Spinal cord (tissue), 10 donors: Measurements from ENCODE around the gene NCS1. TPM values are rescaled to one million over a fixed set of nuclear protein-coding genes. Genes with fewer than 3 reads are reported as not detected.

Source experiments
- DNase-seq, 6 donors: peaks; one replicate each; pipeline versions ENCODE4 v3.0.0 to v3.0.0-alpha.2; 2013 to 2015; ENCODE audit warnings: low spot score in 6 of 6, low read depth in 4 of 6
- H3K27ac ChIP-seq: one replicate; pipeline ENCODE4 v1.5.1; 2013; ENCODE audit warnings: low read depth, low read length, control low read depth
- H3K27me3 ChIP-seq: one replicate; pipeline ENCODE4 v1.6.1; 2013; ENCODE audit warnings: low read length; ENCODE audit not compliant: control insufficient read depth, insufficient read depth
- H3K36me3 ChIP-seq: one replicate; pipeline ENCODE4 v1.6.1; 2013; ENCODE audit warnings: low read length; ENCODE audit not compliant: control insufficient read depth, insufficient read depth
- H3K4me1 ChIP-seq: one replicate; pipeline ENCODE4 v1.6.1; 2013; ENCODE audit warnings: low read length; ENCODE audit not compliant: control insufficient read depth, insufficient read depth
- H3K4me3 ChIP-seq: one replicate; pipeline ENCODE4 v1.5.1; 2013; ENCODE audit warnings: low read depth, low read length, control low read depth
- H3K9me3 ChIP-seq: one replicate; pipeline ENCODE4 v1.6.1; 2013; ENCODE audit warnings: low read length; ENCODE audit not compliant: control insufficient read depth, insufficient read depth
- WGBS: methylation state at CpG from one replicate; pipeline ENCODE4 v1.1.5; 2013; ENCODE audit warnings: missing lambda C conversion rate; ENCODE audit not compliant: insufficient coverage; 5-methylcytosine and 5-hydroxymethylcytosine counted together
- polyA plus RNA-seq, 2 donors: library from polyadenylated mRNA; unstranded; fragments of 120-200 nt; gene quantifications; one replicate each; pipeline ENCODE4 v1.2.1, GENCODE V29; 2013; ENCODE audit not compliant: insufficient read length in 2 of 2
- total RNA-seq, 2 donors: library from RNA; depleted of rRNA in 1 of 2; stranded (reverse); fragments of 120-200 nt in 1 of 2; fragments of >200 nt in 1 of 2; gene quantifications; one replicate each; pipeline versions ENCODE4 v1.2.3 to v1.2.4, GENCODE V29; 2013 to 2014
- donor health status: healthy.

The NCS1 gene
- total and polyA plus RNA-seq, 4 donors: 47.6 to 197 (median 145) TPM

DNA sequence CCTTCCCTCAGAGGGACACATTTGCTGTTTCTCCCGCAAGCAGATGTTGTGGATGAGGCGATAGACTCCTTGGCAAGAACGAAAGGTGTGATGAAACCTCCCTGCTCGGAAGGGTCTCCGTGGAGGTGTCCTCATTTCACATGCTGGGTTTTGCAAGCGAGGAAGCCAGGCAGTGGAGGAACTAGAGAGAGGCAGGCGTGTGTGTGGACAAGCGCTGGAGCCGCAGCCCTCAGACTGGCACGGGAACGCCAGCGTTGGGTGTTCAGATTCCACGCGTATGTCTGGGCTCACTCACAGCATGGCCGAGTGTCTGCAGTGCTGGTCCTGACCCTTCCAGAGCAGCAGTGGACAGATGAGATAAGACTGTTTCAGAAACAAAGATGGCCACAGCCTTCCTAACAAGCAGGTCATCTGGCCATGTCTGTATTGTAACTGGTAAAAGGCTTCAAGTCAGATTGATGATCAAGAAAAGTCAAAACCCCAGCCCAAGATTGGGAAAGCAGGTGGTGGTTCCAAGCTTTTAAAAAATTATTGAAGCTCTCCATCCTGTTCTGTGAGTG is 35.0 kb upstream of the NCS1 start:
- Histone ChIP-seq H3K27me3 (no peaks in the 10 kb centered on the region), H3K27ac (no peak overlapping the region), H3K4me3 (no peak overlapping the region), H3K9me3 (no peaks in the 10 kb centered on the region), H3K4me1 (peaks cover 27% of the 10 kb centered on the region), H3K36me3 (peaks cover 23% of the 10 kb centered on the region)
- 97% methylated on average over 14 of the region's 15 CpGs for WGBS
- DNase-seq: no peak

DNA sequence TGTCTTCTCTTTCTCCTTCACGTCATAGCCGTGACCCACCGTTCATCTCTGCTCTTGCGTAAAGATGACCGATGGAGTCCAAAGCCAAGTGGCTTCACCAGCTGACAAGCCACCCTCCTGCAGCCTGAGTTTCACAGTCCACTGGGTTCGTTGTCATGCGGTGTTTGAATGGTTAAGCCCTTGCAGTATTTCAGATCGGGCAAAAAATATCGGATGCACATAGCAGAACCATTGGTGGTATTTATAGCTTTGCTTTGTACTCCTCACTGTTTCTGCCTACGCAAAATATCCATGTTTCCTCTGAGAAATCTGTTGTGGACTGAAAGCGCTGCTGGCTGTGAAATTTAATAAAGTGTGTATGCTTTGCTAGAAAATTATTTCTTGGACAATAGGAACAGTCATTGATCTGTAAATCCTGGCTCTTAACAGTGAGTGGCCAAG is 34.5 kb upstream of the NCS1 start:
- H3K36me3 ChIP-seq: peaks cover 21% of the 10 kb centered on the region
- no peak overlapping the region for H3K4me3 ChIP-seq
- 83% methylated on average over 8 of the region's 11 CpGs for WGBS
- peak in 1 of 6 donors; percentile 72 for DNase-seq
- H3K9me3 ChIP-seq: no peaks in the 10 kb centered on the region
- H3K27ac ChIP-seq: peak overlapping the region; percentile 63
- H3K4me1 ChIP-seq: peaks cover 31% of the 10 kb centered on the region
- no peaks in the 10 kb centered on the region for H3K27me3 ChIP-seq

GRCh38 chr9:130138171-130138653 is 34.0 kb upstream of the NCS1 start:
- 22% methylated on average over 6 of the region's 10 CpGs for WGBS
- H3K27ac ChIP-seq: peak overlapping the region; percentile 67

DNA sequence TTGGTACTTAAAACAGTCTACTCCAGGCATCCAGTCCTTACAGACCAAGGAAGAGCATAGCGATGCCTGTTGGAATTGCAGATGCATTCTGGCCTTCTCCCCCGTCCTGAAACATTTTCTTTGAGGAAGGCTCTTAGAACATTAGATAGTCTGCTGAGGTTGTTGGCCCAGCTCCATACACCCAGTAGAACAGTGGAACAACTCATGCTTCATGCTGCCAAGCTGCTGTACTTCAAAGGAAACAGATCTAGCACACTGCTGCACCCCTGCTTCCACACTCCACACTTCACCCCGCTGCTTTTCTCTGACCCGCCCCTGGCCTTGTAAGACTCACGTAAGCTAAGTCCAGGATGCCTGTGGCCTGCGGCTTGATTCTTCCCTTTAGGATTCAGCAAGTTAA is 33.4 kb upstream of the NCS1 start:
- H3K27me3 ChIP-seq: no peaks in the 10 kb centered on the region
- H3K36me3 ChIP-seq: peaks cover 16% of the 10 kb centered on the region
- H3K4me3 ChIP-seq: no peak overlapping the region
- peak in 3 of 6 donors; percentile 51 to 85 (median 78) for DNase-seq
- peak overlapping the region; percentile 67 for H3K27ac ChIP-seq
- 36% methylated on average over 5 of the region's 6 CpGs for WGBS
- no peaks in the 10 kb centered on the region for H3K9me3 ChIP-seq
- H3K4me1 ChIP-seq: peaks cover 41% of the 10 kb centered on the region

More at GRCh38 chr9:130138171-130138653, 34.0 kb upstream of the NCS1 start:
- Histone ChIP-seq H3K4me3 (no peak overlapping the region), H3K36me3 (peaks cover 21% of the 10 kb centered on the region), H3K4me1 (peaks cover 35% of the 10 kb centered on the region), H3K9me3 (no peaks in the 10 kb centered on the region), H3K27me3 (no peaks in the 10 kb centered on the region)
- DNase-seq: peak in 2 of 6 donors; percentile 49 to 79

DNA sequence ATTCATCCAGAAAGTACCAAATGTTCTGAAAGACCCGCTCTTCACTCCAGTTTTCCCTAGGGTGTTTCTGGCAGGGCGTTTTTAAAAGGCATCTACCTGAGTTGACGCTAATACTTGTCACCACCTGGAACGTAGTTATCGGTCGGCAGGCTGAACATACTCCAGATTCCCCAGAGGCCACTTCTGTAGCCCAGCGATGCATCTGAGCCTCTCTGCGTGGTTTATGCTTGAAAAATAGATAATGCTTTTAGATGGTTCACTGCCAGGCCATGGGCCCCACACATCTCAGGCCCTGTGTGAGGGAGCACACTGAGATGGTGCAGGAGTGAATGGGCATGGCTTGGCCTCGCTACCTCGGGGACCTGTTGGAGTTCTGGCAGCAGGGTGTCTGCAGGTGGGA is 33.0 kb upstream of the NCS1 start:
- Histone ChIP-seq H3K27me3 (no peaks in the 10 kb centered on the region), H3K27ac (peak overlapping the region; percentile 67), H3K4me1 (peaks cover 46% of the 10 kb centered on the region), H3K9me3 (no peaks in the 10 kb centered on the region), H3K36me3 (peaks cover 14% of the 10 kb centered on the region), H3K4me3 (no peak overlapping the region)
- WGBS: 63% methylated on average over 10 of the region's 10 CpGs
- DNase-seq: peak in 1 of 6 donors; percentile 47

- peaks cover 4% of the 10 kb centered on the region for H3K36me3 ChIP-seq
- no peak overlapping the region for H3K27ac ChIP-seq
- peaks cover 51% of the 10 kb centered on the region for H3K4me1 ChIP-seq
- 95% methylated on average over 9 of the region's 10 CpGs for WGBS
- no peak overlapping the region for H3K4me3 ChIP-seq
- no peaks in the 10 kb centered on the region for H3K27me3 ChIP-seq
- H3K9me3 ChIP-seq: no peaks in the 10 kb centered on the region
- DNase-seq: no peak
Measured at GRCh38 chr9:130140706-130141105, 31.5 kb upstream of the NCS1 start.

- Histone ChIP-seq H3K36me3 (peaks cover 2% of the 10 kb centered on the region), H3K27me3 (no peaks in the 10 kb centered on the region), H3K4me1 (peaks cover 50% of the 10 kb centered on the region), H3K27ac (no peak overlapping the region), H3K4me3 (no peak overlapping the region), H3K9me3 (no peaks in the 10 kb centered on the region)
- 68% methylated on average over 12 of the region's 12 CpGs for WGBS
- DNase-seq: no peak
Measured at GRCh38 chr9:130142056-130142455, 30.1 kb upstream of the NCS1 start.

DNA sequence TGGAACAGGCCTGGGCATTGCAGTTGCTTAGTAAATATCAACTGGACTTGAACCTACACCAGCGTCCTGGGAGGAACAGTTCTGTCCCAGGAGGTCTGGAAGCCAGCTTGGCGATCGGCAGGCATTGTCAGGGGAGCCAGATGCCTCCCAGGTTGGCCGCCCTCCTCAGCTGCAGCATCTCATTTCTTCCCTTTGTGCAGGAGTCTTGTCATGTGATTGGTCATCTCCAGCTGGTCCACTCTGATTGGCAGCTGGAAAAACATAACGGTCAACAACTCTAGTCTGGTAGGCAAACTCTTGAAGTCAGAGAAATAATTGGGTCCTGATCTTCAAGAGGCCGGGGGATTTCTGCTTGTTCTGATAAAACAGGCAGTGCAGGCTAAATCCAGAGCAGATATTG is 29.6 kb upstream of the NCS1 start:
- no peaks in the 10 kb centered on the region for H3K9me3 ChIP-seq
- H3K27me3 ChIP-seq: no peaks in the 10 kb centered on the region
- H3K36me3 ChIP-seq: no peaks in the 10 kb centered on the region
- 49% methylated on average over 5 of the region's 6 CpGs for WGBS
- DNase-seq: peak in 1 of 6 donors; percentile 62
- no peak overlapping the region for H3K4me3 ChIP-seq
- H3K4me1 ChIP-seq: peaks cover 45% of the 10 kb centered on the region
- H3K27ac ChIP-seq: no peak overlapping the region

DNA sequence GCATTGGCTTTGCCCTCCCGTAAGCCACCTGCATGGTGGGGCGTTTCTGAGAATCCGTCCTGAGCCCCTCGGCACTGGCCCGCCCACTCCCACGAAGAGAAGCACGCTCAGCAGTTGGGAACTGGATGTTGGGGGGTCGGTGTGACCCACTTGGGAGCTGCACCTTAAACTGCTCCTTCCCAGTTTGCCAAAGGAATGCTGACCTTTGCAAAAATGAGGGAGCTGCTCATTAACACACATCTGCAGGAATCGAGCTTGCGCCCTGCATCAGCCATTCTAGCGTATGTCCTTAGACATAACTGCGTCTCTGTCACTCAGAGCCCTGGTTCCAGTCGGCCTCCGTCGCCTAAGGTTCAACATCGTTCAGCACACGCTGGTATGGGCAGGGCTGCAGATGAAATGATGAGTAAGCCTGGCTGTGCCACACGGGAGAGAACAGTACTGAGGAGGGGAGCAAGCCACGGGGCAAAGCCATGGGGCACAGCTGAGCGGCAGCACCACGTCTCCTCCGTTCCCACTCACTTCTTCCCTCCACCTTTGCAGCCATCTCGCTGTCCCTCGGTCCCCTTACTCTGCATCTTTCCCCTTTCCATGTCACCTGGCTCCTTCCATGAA is 28.8 kb upstream of the NCS1 start:
- WGBS: 69% methylated on average over 16 of the region's 24 CpGs
- H3K4me1 ChIP-seq: peaks cover 40% of the 10 kb centered on the region
- no peaks in the 10 kb centered on the region for H3K36me3 ChIP-seq
- no peaks in the 10 kb centered on the region for H3K9me3 ChIP-seq
- H3K27ac ChIP-seq: no peak overlapping the region
- H3K27me3 ChIP-seq: no peaks in the 10 kb centered on the region
- DNase-seq: peak in 1 of 6 donors; percentile 47
- H3K4me3 ChIP-seq: no peak overlapping the region

GRCh38 chr9:130143958-130144366 is 28.2 kb upstream of the NCS1 start:
- DNase-seq: no peak
- 29% methylated on average over 13 of the region's 14 CpGs for WGBS
- peaks cover 34% of the 10 kb centered on the region for H3K4me1 ChIP-seq
- H3K4me3 ChIP-seq: no peak overlapping the region
- no peaks in the 10 kb centered on the region for H3K9me3 ChIP-seq
- no peaks in the 10 kb centered on the region for H3K36me3 ChIP-seq
- no peaks in the 10 kb centered on the region for H3K27me3 ChIP-seq
- no peak overlapping the region for H3K27ac ChIP-seq
